HG03108 (cell line): ENCODE measurements around the gene CADPS.
A peak's percentile ranks its signal among the peaks of the same experiment; 100 is the strongest.

ENCODE experiments used
- ATAC-seq: cut with Tn5 transposase; IDR thresholded peaks from one replicate; pipeline ENCODE4 v1.9.1; 2021; ENCODE audit warnings: moderate library complexity; ENCODE audit not compliant: unreplicated experiment

Gene CADPS

DNA sequence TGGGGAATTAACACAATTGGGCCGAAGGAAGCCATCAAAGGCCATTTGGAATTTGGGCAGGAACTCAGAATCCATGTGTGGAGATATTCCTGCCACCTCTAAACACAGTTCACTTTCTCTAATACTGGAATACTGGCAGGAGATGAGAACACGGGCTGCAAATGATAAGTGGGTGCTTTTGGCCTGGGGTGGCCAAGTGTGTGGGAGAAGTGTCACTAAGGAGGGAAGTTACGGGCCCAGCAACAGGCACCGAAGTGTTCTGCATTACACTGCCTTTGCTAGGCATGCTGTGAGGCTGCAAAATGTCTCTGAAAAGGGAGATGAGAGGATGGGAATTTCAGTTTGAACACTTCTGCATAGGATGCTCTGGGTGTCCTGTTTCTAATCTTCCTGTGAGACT, 412.4 kb downstream of the CADPS start:
- no peak for ATAC-seq

DNA sequence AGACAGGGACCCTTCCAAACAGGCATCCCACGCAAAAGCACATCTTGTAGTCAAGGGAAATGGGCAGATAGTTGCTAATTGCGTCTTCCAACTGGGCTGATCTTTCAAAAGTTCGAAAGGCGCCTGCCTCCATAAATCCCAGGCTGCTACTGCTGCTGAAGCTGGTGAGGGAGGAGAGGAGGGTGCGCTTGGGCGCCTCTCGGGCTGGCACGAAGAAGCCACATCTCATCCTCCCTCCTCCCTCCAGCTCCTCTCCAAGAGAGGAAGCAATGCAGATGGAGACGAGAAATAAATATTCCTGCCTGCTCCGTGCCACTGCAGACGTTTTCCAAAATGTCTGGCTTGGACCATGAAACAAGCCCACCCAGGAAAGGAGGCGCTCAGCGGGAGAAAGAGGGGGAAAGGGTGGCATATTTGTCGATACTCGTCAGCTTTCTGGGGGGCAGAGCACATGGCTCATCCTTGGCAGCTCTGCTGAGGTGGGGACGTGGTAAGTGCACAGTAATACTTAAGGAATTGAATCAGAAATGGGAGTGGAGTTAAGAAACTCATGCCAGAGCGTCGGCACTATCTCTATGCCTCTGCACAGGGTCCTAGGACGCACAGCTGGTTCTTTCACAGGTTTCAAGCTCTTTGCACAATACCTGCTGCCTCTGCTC, 413.0 kb downstream of the CADPS start:
- ATAC-seq, result no peak

DNA sequence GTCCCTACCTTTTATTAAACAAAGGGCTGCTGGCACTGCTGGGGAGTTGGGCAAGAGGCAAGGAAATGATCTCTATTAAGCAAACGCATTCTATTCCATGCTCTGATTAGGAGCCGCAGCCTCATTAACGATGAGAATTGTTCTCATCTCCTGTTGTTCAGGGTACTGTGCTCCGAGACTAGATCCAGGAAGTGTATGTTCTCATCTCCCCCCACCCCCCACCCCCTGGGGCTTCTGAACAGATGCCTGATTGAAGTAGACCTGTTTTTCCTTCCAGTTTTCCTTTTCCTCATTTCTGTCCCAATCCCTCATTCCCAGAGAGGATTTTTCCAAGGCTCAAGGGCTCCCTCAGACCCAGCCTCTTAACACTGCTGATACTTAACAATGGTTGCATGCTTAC, 420.3 kb downstream of the CADPS start:
- no peak for ATAC-seq

DNA sequence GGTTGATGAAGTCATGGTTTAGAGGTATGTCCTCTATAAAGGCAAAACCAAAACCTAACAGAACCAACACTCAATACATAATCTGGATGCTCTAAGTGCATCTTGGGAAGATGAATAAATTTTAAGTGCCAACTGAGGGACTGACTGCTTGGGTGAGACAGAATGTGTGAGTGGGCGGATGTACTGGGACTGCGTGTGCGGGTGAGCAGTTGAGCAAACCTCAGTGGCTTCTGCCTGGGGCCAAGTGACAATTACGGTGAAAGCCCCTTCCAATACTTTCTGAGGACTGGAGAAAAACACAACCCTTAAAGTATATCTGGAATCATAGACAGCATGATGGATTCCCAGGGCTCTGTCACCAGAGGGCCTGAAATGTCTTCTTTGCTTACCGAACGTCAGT, 421.8 kb downstream of the CADPS start:
- no peak for ATAC-seq

DNA sequence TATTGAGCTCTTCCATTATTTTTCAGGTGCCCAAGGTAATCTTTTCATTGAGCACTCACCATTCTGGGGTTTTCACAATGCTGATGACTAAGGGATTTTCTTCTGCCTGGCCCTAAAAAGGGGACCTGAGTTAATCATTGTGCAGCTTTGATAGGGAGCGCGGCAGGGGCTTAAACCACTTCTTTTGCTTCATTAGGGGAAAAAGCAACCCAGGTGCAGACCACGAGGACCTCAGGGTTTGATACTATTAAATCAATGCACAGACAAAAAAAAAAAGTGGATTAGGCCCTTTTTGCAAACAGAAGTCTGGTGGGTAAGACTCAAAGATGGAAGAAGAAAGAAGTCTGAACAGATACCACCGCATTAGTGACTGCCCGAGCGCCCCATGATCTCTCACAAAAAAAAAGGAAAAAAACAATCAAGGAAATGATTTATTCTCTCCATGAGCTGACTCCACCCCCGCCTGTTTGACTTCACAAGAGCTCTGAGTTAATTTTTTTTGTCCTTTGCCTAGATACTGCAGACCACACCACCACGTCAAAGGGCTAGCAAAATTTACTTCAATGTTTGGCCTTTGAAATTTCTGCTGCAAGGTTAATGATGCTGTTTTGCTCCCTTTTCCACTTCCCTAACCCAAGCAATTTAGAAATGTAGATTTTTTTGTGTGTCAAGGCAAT, 423.9 kb downstream of the CADPS start:
- ATAC-seq, result no peak

DNA sequence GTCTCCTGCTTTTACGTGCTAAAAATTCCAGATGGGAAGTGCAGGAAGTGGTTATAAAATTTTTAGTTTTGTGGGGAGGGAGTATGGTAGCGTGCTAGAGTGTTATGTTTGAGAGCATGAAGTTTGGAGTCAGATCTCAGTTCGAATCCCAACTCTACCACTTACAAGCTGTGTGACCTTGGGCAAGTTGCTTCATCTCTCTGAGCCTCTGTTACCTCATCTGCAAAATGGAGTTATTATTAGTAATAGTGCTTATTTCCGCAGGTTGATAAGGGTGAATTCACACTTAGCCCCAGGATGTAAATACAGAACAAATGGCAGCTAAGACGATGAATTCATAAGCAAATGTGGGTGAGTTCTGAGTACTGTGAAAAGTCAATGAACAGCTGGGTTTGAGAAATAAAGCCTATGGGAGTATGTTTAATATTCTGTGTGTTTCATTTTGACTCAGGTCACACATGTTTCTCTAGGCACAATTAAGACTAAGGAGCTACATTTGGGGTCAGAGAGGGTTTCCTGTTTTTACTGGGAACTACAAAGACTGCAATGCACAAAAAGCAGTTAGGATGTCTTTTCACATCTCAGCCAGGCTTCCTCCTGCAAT, 428.8 kb downstream of the CADPS start:
- peak; percentile 63 for ATAC-seq

DNA sequence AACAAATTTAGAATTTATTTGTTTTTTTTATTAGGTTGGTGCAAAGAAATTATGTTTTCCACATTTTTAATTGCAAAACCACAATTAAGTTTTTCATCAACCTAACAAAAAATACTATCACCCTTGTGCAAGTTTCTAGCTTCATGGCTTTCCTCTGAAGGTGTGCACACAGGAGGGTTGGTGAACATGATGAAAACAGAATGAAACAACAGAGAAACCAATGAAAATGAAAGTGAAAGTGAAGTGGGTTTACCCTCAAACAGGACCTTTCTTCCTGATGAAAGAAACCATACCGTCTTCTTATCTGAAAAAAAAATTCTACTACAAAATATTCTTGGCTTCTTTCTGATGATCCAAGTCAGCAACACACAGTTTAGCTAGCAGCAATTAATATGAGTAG, 429.9 kb downstream of the CADPS start:
- ATAC-seq, result no peak

DNA sequence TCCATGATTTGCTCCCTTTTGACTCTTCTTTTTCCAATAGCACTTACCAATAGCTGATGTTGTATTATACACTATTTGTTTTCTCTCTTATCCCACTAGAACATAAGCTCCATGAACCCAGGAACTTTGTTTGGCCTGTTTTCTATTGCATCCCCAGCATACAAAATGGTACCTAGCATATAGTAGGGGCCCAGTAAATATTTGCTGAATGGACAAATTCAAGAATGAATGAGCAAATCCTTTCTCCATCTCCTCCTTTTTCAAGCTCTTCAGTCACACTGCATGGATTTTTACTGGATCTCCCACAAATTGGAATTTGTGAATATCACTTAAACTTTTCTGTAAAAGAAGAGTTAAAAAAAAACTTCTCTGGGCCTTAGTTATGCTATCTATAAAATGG, 435.2 kb downstream of the CADPS start:
- no peak for ATAC-seq

DNA sequence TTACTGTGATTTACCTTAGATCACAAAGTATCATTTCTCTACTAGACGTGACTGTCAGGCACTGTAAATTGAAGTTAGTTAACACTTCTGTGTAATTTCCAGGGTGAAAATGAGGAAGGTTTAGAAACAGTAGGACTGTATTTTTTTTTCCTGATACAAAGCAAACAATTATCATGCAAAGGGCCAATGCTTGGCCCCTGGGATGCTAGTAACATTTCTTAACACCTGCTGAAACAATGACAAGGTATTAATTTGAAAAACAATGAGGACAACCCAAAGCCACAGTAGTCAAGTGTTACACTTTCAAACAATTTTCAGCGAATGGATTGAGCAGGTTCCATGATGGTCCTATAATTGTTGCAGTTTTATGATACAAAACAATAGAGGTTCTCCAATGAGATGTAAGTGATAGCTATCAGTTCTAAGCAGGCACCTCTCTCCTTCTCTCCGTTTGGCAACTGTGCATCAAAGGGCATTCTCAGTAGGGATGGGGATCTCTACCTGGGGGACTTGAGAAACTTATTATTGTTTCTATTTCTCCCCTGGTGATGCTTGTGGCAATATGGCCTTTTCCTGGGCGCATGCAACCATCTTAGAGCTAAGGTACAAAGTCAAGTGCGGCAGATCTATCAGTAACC, 435.9 kb downstream of the CADPS start:
- ATAC-seq, result no peak

DNA sequence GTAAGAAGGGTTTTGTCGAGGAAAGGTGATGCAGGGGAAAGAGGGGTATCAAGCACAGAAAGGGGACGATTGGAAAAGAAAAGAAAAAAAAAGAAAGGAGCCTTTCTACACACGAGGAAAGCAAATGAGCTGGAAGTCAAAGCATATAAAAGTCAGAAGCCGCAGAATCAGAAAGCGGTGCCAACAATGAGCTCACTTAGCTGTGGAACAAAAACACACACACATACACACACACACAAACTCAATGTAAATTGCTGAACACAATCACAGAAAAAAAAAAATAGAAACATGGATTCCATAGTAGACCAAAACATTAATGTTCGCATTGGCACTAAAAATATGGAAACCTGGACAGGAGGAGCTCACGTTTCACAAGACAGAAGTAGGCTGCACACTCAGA, 438.4 kb downstream of the CADPS start:
- ATAC-seq, result no peak

DNA sequence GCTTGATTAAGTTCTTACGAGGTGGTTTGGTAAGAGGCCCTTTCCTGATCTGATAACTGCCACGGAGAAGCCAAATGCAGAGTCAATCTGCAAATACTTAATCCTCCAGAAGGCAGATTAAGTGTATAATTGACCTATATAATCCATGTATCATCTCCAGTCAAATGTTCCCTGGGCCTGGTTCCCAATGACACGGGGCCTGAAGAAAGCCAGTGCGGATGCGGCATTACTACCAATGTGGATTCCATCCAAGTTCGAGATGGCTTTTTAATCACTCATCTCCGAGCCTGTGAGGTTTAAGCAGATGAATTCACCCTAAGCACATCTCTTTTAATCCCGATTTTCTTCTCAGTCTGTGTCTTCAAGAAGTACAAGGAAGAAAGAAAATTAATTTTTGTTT, 441.8 kb downstream of the CADPS start:
- ATAC-seq, result no peak

DNA sequence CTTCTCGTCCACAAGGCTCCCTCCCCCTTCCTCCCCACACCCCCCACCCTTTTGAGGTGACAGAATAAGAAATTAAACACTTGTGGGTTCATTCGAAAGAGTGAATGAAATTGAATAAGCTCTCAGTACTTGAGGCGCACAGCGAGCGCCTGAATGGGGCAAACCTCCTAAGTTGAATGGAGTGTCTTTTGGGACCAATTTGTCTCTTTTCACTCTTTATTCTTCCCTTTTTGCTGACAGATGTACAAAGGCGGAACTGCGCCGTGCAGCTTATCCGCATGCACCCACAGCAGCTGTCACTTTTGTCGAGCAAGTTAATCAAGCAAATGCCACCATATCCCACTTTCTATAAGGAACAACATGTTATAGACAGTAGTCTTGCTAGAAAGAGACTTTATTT, 454.0 kb downstream of the CADPS start:
- no peak for ATAC-seq

DNA sequence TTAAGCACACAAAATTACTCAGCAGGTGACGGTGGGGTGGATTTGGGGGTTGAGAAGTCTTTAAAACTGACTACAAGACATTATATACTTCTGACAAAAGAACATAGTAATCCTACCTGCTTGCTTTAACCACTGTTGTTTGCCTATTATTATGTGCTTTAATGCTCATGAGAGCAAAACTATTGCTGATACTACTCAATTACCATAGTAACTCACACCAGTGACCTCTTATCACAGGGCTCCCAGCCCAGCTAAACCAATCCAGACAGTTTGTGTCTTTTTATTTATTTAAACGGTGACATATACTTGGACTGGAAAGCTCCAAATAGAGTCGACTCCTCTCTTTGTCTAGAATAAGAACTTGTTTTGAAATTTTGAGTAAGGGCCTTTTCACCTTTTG, 459.1 kb downstream of the CADPS start:
- ATAC-seq, result no peak

DNA sequence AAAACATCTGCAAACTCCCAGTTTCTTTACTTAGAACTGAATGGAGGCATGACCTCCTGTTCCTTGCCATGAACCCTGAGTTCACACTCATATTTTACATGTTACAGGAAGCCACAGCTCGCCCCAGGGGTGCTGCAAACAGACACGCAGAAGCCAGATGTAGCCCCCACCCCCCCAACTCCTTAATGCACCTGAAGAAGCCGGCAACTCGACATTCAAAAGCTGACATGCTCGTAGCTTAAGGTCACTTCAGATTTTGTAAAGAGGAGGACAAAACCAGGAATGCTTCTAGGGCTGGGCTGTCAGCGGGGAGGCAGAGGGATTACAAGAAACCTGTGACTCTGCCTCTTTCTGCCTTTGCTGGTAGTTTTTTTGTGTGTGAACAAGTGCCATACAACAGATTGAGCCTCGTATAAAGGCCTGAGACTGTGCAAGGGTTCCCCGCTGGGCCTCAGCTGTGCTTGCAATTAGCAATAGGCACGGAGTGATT, 459.9 kb downstream of the CADPS start:
- no peak for ATAC-seq

DNA sequence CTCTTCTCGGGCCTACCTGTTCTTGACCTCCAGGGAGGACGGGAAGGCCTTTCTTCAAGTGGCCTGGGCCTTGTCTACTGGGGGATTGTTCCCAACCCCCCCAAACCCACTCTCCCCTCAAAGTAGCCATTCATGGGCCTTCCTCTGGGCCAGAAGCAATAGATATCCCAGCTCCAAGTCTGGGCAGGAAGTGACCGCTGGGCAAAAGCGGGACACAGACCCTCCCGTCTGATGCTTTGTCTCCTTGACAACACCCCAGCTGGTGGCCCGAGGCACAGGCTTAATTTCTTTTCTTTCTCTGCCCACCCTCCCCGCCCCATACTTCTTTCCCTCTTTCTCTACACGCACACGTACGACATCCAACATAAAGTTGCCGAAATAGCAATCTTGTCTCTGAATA, 460.4 kb downstream of the CADPS start:
- no peak for ATAC-seq

DNA sequence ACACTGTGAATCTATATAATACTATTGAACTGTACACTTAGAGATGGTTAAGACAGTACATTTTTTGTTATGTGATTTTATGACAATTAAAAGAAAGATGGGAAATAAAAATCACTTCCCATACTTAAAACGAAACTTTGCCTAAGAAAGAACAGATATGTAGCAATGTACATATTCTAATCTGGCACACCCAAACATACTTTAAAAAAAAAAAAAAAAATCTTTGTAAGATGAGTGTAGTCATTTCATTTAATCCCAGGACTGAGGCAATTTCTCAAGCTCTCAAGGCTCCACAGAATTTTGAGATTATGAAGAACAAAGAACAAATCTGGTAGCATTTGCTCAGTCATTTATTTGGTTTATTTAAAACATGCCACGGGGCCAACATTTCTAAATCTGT, 461.5 kb downstream of the CADPS start:
- ATAC-seq, result no peak

DNA sequence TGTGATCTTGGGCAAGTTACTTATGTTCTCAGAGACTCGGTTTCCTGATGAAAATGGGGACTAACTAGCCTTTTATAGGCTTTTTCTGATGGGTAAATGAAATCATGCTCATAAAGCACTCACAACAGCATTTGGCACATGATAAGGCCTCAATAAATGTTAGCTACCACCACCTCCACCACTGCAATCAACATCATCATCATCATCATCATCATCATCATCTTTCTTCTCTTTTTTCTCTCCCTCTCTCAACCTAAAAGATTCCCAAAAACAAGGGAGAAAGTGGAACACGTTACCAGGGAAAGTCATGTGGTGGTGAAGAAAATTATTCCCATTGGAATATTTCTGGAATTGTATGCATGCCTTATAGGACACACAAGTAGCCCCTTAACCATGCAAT, 468.3 kb downstream of the CADPS start:
- no peak for ATAC-seq

DNA sequence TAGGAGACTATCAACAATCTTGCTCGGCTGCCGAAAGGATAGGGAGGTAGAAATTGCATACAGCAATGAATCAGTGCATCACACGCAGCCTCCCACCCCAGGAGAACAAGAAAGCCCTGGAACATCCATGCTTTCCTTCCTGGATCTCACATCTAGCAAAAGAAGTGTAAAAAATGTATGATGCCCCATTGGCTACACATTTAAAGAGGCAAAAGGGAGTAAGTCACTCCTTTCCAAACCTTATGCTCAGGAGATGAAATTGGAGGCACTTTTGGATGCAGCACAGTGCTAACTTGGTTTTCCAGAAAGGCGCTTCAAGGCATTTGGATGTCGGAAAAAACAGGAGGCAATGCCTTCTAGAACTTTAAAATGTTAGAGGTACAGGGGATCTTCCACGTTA, 469.6 kb downstream of the CADPS start:
- no peak for ATAC-seq

DNA sequence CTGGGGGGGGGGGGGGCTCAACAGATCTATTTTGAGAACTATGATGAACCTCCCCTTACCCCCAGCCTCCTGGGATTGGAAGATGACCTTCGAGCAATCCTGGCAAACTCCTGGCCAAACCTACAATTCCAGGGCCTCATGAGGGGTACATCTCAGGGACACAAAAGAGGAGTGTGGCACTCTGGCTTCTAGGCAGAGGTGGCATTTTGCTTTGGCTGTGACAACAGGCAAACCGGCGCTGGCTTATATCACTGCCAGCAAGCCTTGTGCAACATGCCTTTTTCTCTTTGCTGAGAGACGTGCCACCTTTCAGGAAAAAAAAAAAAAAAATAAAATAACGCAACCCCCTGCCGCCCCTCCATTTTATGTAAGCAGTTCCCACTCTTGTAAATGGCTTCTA, 470.1 kb downstream of the CADPS start:
- no peak for ATAC-seq

DNA sequence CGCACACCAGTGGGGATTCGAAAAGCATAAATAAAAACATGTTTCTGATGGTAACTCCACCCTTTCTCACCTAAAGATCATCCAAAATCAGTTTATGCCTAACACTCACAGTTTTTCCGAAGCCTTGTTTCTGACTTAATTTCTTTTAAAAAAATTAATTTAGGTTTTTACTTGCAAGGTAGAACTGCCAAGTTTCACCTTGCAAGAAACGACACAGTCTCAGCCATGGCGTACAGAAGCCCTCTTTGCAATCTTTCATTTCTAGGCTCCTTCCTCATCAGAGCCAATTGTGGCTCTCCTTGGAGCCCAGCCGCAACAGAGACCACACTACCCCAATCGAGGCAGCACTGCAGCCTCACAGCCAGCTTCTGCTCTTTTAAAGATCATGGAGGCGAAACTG, 470.9 kb downstream of the CADPS start:
- ATAC-seq, result no peak

DNA sequence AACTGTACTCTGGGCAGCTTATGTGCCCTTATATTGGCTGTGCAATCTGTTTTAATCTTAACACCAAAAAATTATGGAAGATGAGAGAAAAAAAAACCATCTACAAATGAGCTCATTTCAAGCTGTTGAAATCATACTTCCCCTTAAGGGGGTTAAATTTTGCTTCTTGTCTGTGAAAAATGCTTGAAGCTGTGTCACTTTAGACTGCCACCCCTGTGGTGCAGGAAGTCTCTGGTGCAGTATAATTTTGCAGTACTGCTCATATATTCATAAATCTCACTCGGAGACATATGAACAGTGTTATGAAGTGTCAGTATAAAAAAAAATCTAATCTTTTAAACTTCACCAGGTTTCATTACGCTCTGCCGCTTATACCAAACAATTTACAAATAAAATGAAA, 471.5 kb downstream of the CADPS start:
- ATAC-seq, result no peak
